ENCODE data around the gene ADISSP.

DNA sequence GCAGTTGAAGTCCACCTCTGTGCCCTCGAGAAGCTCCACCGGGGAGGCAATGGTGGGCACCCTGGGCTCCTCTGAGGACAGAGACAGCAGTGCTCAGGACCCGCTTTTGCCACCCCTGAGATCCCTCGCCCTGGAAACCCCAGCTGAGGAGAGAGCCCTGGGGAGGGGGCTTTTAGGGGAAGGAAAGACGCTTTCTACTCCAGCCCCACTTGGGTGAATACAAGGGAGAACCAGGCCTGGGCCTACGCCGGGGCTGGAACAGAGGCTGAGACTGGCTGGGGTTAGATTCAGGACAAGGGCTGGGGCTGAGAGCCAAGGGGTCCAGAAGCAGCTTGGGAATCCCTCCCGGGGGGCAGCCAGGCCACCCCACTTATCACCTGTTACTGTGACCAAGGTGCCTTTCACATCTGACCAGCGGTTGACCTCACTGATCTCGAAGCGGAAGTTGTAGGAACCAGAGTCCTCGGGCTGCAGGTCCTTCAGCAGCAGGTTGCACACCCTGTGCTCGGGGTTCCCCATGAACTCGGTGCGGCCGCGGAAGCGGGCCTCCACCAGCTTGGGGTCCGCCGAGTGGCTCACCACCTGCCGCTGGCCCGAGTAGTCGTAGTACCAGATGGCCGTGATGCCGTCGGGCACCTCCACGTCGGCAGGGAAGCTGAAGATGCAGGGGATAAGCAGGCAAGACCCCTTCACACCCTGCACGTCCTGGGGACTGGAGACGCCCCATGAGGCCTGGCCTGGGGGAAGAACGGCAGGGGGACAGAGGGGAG, 61.4 kb downstream of the ADISSP start:
- TF ChIP-seq, protein P1, sequence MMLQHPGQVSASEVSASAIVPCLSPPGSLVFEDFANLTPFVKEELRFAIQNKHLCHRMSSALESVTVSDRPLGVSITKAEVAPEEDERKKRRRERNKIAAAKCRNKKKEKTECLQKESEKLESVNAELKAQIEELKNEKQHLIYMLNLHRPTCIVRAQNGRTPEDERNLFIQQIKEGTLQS (IDR thresholded peaks at IDR 0.05), result no peak
- TF ChIP-seq SP1 (IDR thresholded peaks at IDR 0.05; ENCODE audit: low read depth) (no peak), POLR2AphosphoS5 (IDR thresholded peaks at IDR 0.05; ENCODE audit: low read depth, low read length) (no peak), EZH2 (IDR thresholded peaks at IDR 0.05) (no peak), YY1 (IDR thresholded peaks at IDR 0.05; ENCODE audit: extremely low read depth, insufficient replicate concordance, low read depth, low read length) (no peak), FOSL1 (IDR thresholded peaks at IDR 0.05; ENCODE audit: low read depth) (no peak), ELF1 (IDR thresholded peaks at IDR 0.05; ENCODE audit: borderline replicate concordance, low read depth) (no peak), SIN3A (IDR thresholded peaks at IDR 0.05; ENCODE audit: low read depth) (no peak), RAD21 (IDR thresholded peaks at IDR 0.05; ENCODE audit: low read depth) (no peak), EGR1 (IDR thresholded peaks at IDR 0.05; ENCODE audit: low read depth) (no peak)
- TF ChIP-seq, protein P2, sequence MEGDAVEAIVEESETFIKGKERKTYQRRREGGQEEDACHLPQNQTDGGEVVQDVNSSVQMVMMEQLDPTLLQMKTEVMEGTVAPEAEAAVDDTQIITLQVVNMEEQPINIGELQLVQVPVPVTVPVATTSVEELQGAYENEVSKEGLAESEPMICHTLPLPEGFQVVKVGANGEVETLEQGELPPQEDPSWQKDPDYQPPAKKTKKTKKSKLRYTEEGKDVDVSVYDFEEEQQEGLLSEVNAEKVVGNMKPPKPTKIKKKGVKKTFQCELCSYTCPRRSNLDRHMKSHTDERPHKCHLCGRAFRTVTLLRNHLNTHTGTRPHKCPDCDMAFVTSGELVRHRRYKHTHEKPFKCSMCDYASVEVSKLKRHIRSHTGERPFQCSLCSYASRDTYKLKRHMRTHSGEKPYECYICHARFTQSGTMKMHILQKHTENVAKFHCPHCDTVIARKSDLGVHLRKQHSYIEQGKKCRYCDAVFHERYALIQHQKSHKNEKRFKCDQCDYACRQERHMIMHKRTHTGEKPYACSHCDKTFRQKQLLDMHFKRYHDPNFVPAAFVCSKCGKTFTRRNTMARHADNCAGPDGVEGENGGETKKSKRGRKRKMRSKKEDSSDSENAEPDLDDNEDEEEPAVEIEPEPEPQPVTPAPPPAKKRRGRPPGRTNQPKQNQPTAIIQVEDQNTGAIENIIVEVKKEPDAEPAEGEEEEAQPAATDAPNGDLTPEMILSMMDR (IDR thresholded peaks at IDR 0.05 in 2 of 3, conservative IDR thresholded peaks at IDR 0.05 in 1 of 3; ENCODE audit: borderline replicate concordance in 1 of 3, insufficient read depth in 1 of 3, low read depth in 2 of 3, low read length in 2 of 3), result no peak
- TF ChIP-seq, protein P3, sequence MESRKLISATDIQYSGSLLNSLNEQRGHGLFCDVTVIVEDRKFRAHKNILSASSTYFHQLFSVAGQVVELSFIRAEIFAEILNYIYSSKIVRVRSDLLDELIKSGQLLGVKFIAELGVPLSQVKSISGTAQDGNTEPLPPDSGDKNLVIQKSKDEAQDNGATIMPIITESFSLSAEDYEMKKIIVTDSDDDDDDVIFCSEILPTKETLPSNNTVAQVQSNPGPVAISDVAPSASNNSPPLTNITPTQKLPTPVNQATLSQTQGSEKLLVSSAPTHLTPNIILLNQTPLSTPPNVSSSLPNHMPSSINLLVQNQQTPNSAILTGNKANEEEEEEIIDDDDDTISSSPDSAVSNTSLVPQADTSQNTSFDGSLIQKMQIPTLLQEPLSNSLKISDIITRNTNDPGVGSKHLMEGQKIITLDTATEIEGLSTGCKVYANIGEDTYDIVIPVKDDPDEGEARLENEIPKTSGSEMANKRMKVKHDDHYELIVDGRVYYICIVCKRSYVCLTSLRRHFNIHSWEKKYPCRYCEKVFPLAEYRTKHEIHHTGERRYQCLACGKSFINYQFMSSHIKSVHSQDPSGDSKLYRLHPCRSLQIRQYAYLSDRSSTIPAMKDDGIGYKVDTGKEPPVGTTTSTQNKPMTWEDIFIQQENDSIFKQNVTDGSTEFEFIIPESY (IDR thresholded peaks at IDR 0.05; ENCODE audit: extremely low read depth, insufficient replicate concordance, low read length), result no peak
- TF ChIP-seq, protein P4, sequence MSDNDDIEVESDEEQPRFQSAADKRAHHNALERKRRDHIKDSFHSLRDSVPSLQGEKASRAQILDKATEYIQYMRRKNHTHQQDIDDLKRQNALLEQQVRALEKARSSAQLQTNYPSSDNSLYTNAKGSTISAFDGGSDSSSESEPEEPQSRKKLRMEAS (IDR thresholded peaks at IDR 0.05), result no peak

Data from HCT116 (cell line).